Upper lobe of right lung (tissue), 1 donor: ENCODE measurements around the gene IFNA10. TPM values are rescaled to one million over a fixed set of nuclear protein-coding genes. Genes with fewer than 3 reads are reported as not detected.
A peak's percentile ranks its signal among the peaks of the same experiment; 100 is the strongest.
"Not testable (repeated sequence)": the region's sequence is repeated elsewhere in the genome, so short reads cannot be mapped to it uniquely, and the experiment has no call there.

Source experiments
- ATAC-seq: fragments of 200-7000 bp; cut with Tn5 transposase; one replicate; pipeline ENCODE4 v1.9.1; 2020; ENCODE audit warnings: mild to moderate bottlenecking, moderate library complexity
- DNase-seq: peaks from one replicate; pipeline ENCODE4 v3.0.0-alpha.2; 2020
- H3K27ac ChIP-seq: fragments of 200-600 bp; one replicate; pipeline ENCODE4 v1.8.0; 2022
- H3K27me3 ChIP-seq: fragments of 200-600 bp; one replicate; pipeline ENCODE4 v1.8.0; 2022; ENCODE audit warnings: mild to moderate bottlenecking
- H3K36me3 ChIP-seq: fragments of 200-600 bp; one replicate; pipeline ENCODE4 v1.8.0; 2022
- H3K4me1 ChIP-seq: fragments of 200-600 bp; one replicate; pipeline ENCODE4 v1.8.0; 2022
- H3K4me3 ChIP-seq: fragments of 200-600 bp; one replicate; pipeline ENCODE4 v1.8.0; 2022; ENCODE audit warnings: mild to moderate bottlenecking
- H3K9me3 ChIP-seq: fragments of 200-600 bp; one replicate; pipeline ENCODE4 v1.8.0; 2022
- CTCF ChIP-seq: fragments of 200-600 bp; IDR thresholded peaks from one replicate; pipeline ENCODE4 v1.8.0; 2022; ENCODE audit warnings: antibody characterized with exemption
- intact Hi-C: fragments of 100-400 bp; cut with DNase I; formaldehyde crosslinking; loops from one replicate; pipeline ENCODE4 v1.11.0; 2022
- long read RNA-seq: library from polyadenylated mRNA; unstranded; transcript quantifications from one replicate; pipeline ENCODE4 v2.0.0, GENCODE V29; 2021
- total RNA-seq: library from RNA; stranded (reverse); fragmentation: NEBNext Ultra II Directional; extraction: Animal tissue kit (Norgen Biotek cat#: 25700); gene quantifications from one replicate; pipeline ENCODE4 v1.2.1, GENCODE V29; 2021
- donor health status: DM: no; HTN: yes; CAD: no; lungs with severe emphysema.

Gene IFNA10
- not detected for total RNA-seq
- long read RNA-seq = 0 reads

- DNase-seq, H3K36me3 ChIP-seq, ATAC-seq, H3K27me3 ChIP-seq, intact Hi-C loops, H3K27ac ChIP-seq, H3K9me3 ChIP-seq, H3K4me1 ChIP-seq, H3K4me3 ChIP-seq: not testable (repeated sequence)
Measured at GRCh38 chr9:21207043-21207442, at the start of gene IFNA10. IFNA10 (minus strand) TSS chr9:21207143; CDS start chr9:21207097, 46 bp downstream.

GRCh38 chr9:21255538-21256212 is 48.7 kb upstream of the IFNA10 start:
- ATAC-seq (no peak), DNase-seq (no peak)
- H3K4me3 ChIP-seq = no peak overlapping the region
- intact Hi-C loops = no loop called here
- H3K36me3 ChIP-seq = no peaks in the 10 kb centered on the region
- no peak for TF ChIP-seq CTCF
- no peaks in the 10 kb centered on the region for H3K4me1 ChIP-seq
- no peak overlapping the region for H3K27ac ChIP-seq
- H3K9me3 ChIP-seq = no peaks in the 10 kb centered on the region
- peaks cover 5% of the 10 kb centered on the region for H3K27me3 ChIP-seq

- Histone ChIP-seq H3K4me3 (no peak overlapping the region), H3K9me3 (no peaks in the 10 kb centered on the region), H3K27me3 (peaks cover 15% of the 10 kb centered on the region), H3K36me3 (no peaks in the 10 kb centered on the region), H3K4me1 (no peaks in the 10 kb centered on the region), H3K27ac (no peak overlapping the region)
- intact Hi-C loops = no loop called here
- ATAC-seq (peak; percentile 79), DNase-seq (peak; percentile 38)
- peak; percentile 51 for TF ChIP-seq CTCF
Measured at GRCh38 chr9:21252721-21253547, 46.0 kb upstream of the IFNA10 start.

- Histone ChIP-seq H3K4me1 (no peaks in the 10 kb centered on the region), H3K9me3 (no peaks in the 10 kb centered on the region), H3K27me3 (peaks cover 17% of the 10 kb centered on the region), H3K27ac (no peak overlapping the region), H3K4me3 (no peak overlapping the region), H3K36me3 (no peaks in the 10 kb centered on the region)
- TF ChIP-seq CTCF = no peak
- ATAC-seq (no peak), DNase-seq (no peak)
- intact Hi-C loops = no loop called here
Measured at GRCh38 chr9:21251638-21252037, 44.7 kb upstream of the IFNA10 start.

- no peaks in the 10 kb centered on the region for H3K36me3 ChIP-seq
- H3K4me3 ChIP-seq = no peak overlapping the region
- H3K27me3 ChIP-seq = peaks cover 17% of the 10 kb centered on the region
- H3K27ac ChIP-seq = no peak overlapping the region
- no peak for TF ChIP-seq CTCF
- no peak for ATAC-seq
- no peak for DNase-seq
- no peaks in the 10 kb centered on the region for H3K4me1 ChIP-seq
- H3K9me3 ChIP-seq = no peaks in the 10 kb centered on the region
- intact Hi-C loops = no loop called here
Measured at GRCh38 chr9:21251190-21251589, 44.2 kb upstream of the IFNA10 start.

GRCh38 chr9:21244836-21245235 is 37.9 kb upstream of the IFNA10 start:
- ATAC-seq = no peak
- TF ChIP-seq CTCF = no peak
- H3K4me1 ChIP-seq = no peaks in the 10 kb centered on the region
- no peak overlapping the region for H3K27ac ChIP-seq
- H3K36me3 ChIP-seq = no peaks in the 10 kb centered on the region
- H3K27me3 ChIP-seq = peaks cover 10% of the 10 kb centered on the region
- no peaks in the 10 kb centered on the region for H3K9me3 ChIP-seq
- no peak overlapping the region for H3K4me3 ChIP-seq
- intact Hi-C loops = no loop called here
- DNase-seq = no peak
